CD8-positive, alpha-beta memory T cell (primary cell): Measurements from ENCODE around the gene DOCK9. TPM values are rescaled to one million over a fixed set of nuclear protein-coding genes. Genes with fewer than 3 reads are reported as not detected.

Experiments used
- CTCF ChIA-PET: fragments of 350-600 bp; sonication (Branson Sonifier 250); formaldehyde crosslinking; loops from one replicate; lab custom pipeline; 2021; ENCODE audit warnings: antibody characterized with exemption; lab: Charles Lee
- POLR2A ChIA-PET: fragments of 350-600 bp; sonication (Branson Sonifier 250); formaldehyde crosslinking; loops from one replicate; lab custom pipeline; 2021; ENCODE audit warnings: antibody characterized with exemption; lab: Charles Lee
- DNase-seq, 5 donors: peaks; one replicate each; pipeline versions ENCODE4 v3.0.0 to v3.0.0-alpha.2; 2020 to 2022; ENCODE audit warnings: mixed read lengths in 1 of 5
- H3K27ac ChIP-seq: one replicate; pipeline ENCODE4 v1.7.0; 2013; ENCODE audit warnings: low read depth, mild to moderate bottlenecking, low read length, moderate library complexity
- H3K27me3 ChIP-seq: 2 replicates; pipeline ENCODE4 v1.7.0; 2013; ENCODE audit warnings: low read length, mild to moderate bottlenecking; ENCODE audit not compliant: insufficient read depth, poor library complexity, severe bottlenecking
- H3K36me3 ChIP-seq: 2 replicates; pipeline ENCODE4 v1.7.0; 2013; ENCODE audit warnings: mild to moderate bottlenecking, low read length, moderate library complexity; ENCODE audit not compliant: insufficient read depth
- H3K4me1 ChIP-seq: 2 replicates; pipeline ENCODE4 v1.7.0; 2013; ENCODE audit warnings: mild to moderate bottlenecking, low read length, moderate library complexity; ENCODE audit not compliant: insufficient read depth
- H3K4me3 ChIP-seq: 2 replicates; pipeline ENCODE4 v1.7.0; 2013; ENCODE audit warnings: mild to moderate bottlenecking, low read length
- H3K9me3 ChIP-seq: 2 replicates; pipeline ENCODE4 v1.7.0; 2013; ENCODE audit warnings: mild to moderate bottlenecking, low read length
- H3K27ac Mint-ChIP-seq, 8 donors: one replicate each; pipeline ENCODE4 v1.8.0; 2020 to 2021; ENCODE audit warnings: mixed read lengths in 8 of 8, mild to moderate bottlenecking in 6 of 8, inconsistent platforms in 3 of 8, moderate library complexity in 3 of 8
- H3K27me3 Mint-ChIP-seq, 2 donors: one replicate each; pipeline ENCODE4 v1.8.0; 2020 to 2021; ENCODE audit warnings: mixed read lengths in 2 of 2, mild to moderate bottlenecking in 1 of 2, moderate library complexity in 1 of 2
- H3K36me3 Mint-ChIP-seq, 3 donors: one replicate each; pipeline ENCODE4 v1.8.0; 2020 to 2021; ENCODE audit warnings: mixed read lengths in 3 of 3, inconsistent platforms in 1 of 3, mild to moderate bottlenecking in 1 of 3
- H3K4me1 Mint-ChIP-seq, 3 donors: one replicate each; pipeline ENCODE4 v1.8.0; 2020 to 2021; ENCODE audit warnings: mixed read lengths in 3 of 3, inconsistent platforms in 1 of 3, mild to moderate bottlenecking in 1 of 3
- H3K4me3 Mint-ChIP-seq, 7 donors: one replicate each; pipeline ENCODE4 v1.8.0; 2020 to 2021; ENCODE audit warnings: mixed read lengths in 7 of 7, mild to moderate bottlenecking in 6 of 7, moderate library complexity in 4 of 7, inconsistent platforms in 2 of 7
- H3K9me3 Mint-ChIP-seq, 5 donors: one replicate each; pipeline ENCODE4 v1.8.0; 2020 to 2022; ENCODE audit warnings: mixed read lengths in 5 of 5, mild to moderate bottlenecking in 3 of 5, moderate library complexity in 2 of 5, inconsistent platforms in 1 of 5
- polyA plus RNA-seq: library from polyadenylated mRNA; unstranded; fragments of 300-500 nt; fragmentation: Illumina TruSeq; gene quantifications from one replicate; pipeline ENCODE4 v1.2.3, GENCODE V29; 2021
- total RNA-seq, 2 experiments: library from RNA; stranded (reverse); gene quantifications; one replicate each; pipeline ENCODE4 v1.2.3, GENCODE V29; 2021

The DOCK9 gene
- total and polyA plus RNA-seq, 3 experiments from 2014 or later, result 23.9 to 38.9 (median 35.4) TPM

GRCh38 chr13:98851276-98851675, 126.6 kb downstream of the DOCK9 start:
- CTCF ChIA-PET, result no interaction called here
- Histone ChIP-seq H3K4me1 (no peaks in the 10 kb centered on the region), H3K36me3 (peaks cover 37% of the 10 kb centered on the region), H3K4me3 (no peak overlapping the region), H3K27me3 (no peaks in the 10 kb centered on the region), H3K27ac (no peak overlapping the region), H3K9me3 (no peaks in the 10 kb centered on the region)
- peaks cover 0 to 1% (median 0%) of the 10 kb centered on the region in 3 donors for H3K4me1 Mint-ChIP-seq
- H3K27ac Mint-ChIP-seq, result no peak overlapping the region
- H3K27me3 Mint-ChIP-seq, result peaks cover 0 to 2% of the 10 kb centered on the region in 2 donors
- no peak overlapping the region for H3K4me3 Mint-ChIP-seq
- POLR2A ChIA-PET, result no interaction called here
- peaks cover 8 to 80% (median 29%) of the 10 kb centered on the region in 3 donors for H3K36me3 Mint-ChIP-seq
- DNase-seq, result no peak
- no peaks in the 10 kb centered on the region for H3K9me3 Mint-ChIP-seq

- no peak for DNase-seq
- Histone ChIP-seq H3K27ac (no peak overlapping the region), H3K4me3 (no peak overlapping the region), H3K27me3 (no peaks in the 10 kb centered on the region), H3K9me3 (no peaks in the 10 kb centered on the region), H3K4me1 (no peaks in the 10 kb centered on the region), H3K36me3 (peaks cover 40% of the 10 kb centered on the region)
- peaks cover 7 to 78% (median 36%) of the 10 kb centered on the region in 3 donors for H3K36me3 Mint-ChIP-seq
- H3K4me1 Mint-ChIP-seq, result peaks cover 0 to 1% (median 0%) of the 10 kb centered on the region in 3 donors
- ChIA-PET POLR2A (no interaction called here), CTCF (no interaction called here)
- no peak overlapping the region for H3K27ac Mint-ChIP-seq
- H3K4me3 Mint-ChIP-seq, result no peak overlapping the region
- no peaks in the 10 kb centered on the region for H3K9me3 Mint-ChIP-seq
- peaks cover 0 to 2% of the 10 kb centered on the region in 2 donors for H3K27me3 Mint-ChIP-seq
Measured at GRCh38 chr13:98848746-98849145, 129.1 kb downstream of the DOCK9 start.

GRCh38 chr13:98847780-98848179, 130.1 kb downstream of the DOCK9 start:
- H3K4me3 ChIP-seq, result no peak overlapping the region
- no peak for DNase-seq
- Mint-ChIP-seq H3K27ac (peak overlapping the region in 2 of 8 donors; percentile 10 to 17), H3K4me3 (no peak overlapping the region), H3K27me3 (peaks cover 0 to 2% of the 10 kb centered on the region in 2 donors), H3K9me3 (no peaks in the 10 kb centered on the region), H3K36me3 (peaks cover 7 to 78% (median 42%) of the 10 kb centered on the region in 3 donors), H3K4me1 (peaks cover 0 to 1% (median 0%) of the 10 kb centered on the region in 3 donors)
- peaks cover 31% of the 10 kb centered on the region for H3K36me3 ChIP-seq
- no peak overlapping the region for H3K27ac ChIP-seq
- ChIA-PET POLR2A (no interaction called here), CTCF (no interaction called here)
- H3K4me1 ChIP-seq, result no peaks in the 10 kb centered on the region
- no peaks in the 10 kb centered on the region for H3K27me3 ChIP-seq
- no peaks in the 10 kb centered on the region for H3K9me3 ChIP-seq

- no peaks in the 10 kb centered on the region for H3K9me3 Mint-ChIP-seq
- no peak for DNase-seq
- Histone ChIP-seq H3K4me3 (no peak overlapping the region), H3K27ac (no peak overlapping the region), H3K9me3 (no peaks in the 10 kb centered on the region), H3K27me3 (no peaks in the 10 kb centered on the region), H3K36me3 (peaks cover 29% of the 10 kb centered on the region), H3K4me1 (no peaks in the 10 kb centered on the region)
- H3K27ac Mint-ChIP-seq, result peak overlapping the region in 1 of 8 donors; percentile 42
- peaks cover 0 to 2% of the 10 kb centered on the region in 2 donors for H3K27me3 Mint-ChIP-seq
- no peak overlapping the region for H3K4me3 Mint-ChIP-seq
- ChIA-PET POLR2A (no interaction called here), CTCF (no interaction called here)
- peaks cover 7 to 77% (median 44%) of the 10 kb centered on the region in 3 donors for H3K36me3 Mint-ChIP-seq
- peaks cover 0 to 1% (median 0%) of the 10 kb centered on the region in 3 donors for H3K4me1 Mint-ChIP-seq
Measured at GRCh38 chr13:98846986-98847385, 130.9 kb downstream of the DOCK9 start.

GRCh38 chr13:98846521-98846920, 131.3 kb downstream of the DOCK9 start:
- no peaks in the 10 kb centered on the region for H3K9me3 ChIP-seq
- no peak overlapping the region for H3K27ac ChIP-seq
- Mint-ChIP-seq H3K4me1 (peaks cover 0 to 1% (median 0%) of the 10 kb centered on the region in 3 donors), H3K4me3 (no peak overlapping the region), H3K27me3 (peaks cover 0 to 2% of the 10 kb centered on the region in 2 donors), H3K36me3 (peaks cover 7 to 75% (median 42%) of the 10 kb centered on the region in 3 donors), H3K9me3 (no peaks in the 10 kb centered on the region), H3K27ac (peak overlapping the region in 3 of 8 donors; percentile 42 to 83 (median 61))
- CTCF ChIA-PET, result no interaction called here
- no peak overlapping the region for H3K4me3 ChIP-seq
- no peaks in the 10 kb centered on the region for H3K4me1 ChIP-seq
- POLR2A ChIA-PET, result no interaction called here
- H3K27me3 ChIP-seq, result no peaks in the 10 kb centered on the region
- H3K36me3 ChIP-seq, result peaks cover 29% of the 10 kb centered on the region
- no peak for DNase-seq

GRCh38 chr13:98845742-98846141, 132.1 kb downstream of the DOCK9 start:
- Mint-ChIP-seq H3K36me3 (peaks cover 7 to 71% (median 38%) of the 10 kb centered on the region in 3 donors), H3K4me3 (no peak overlapping the region), H3K27ac (no peak overlapping the region), H3K27me3 (no peaks in the 10 kb centered on the region), H3K4me1 (no peaks in the 10 kb centered on the region), H3K9me3 (no peaks in the 10 kb centered on the region)
- H3K4me3 ChIP-seq, result no peak overlapping the region
- no peaks in the 10 kb centered on the region for H3K27me3 ChIP-seq
- H3K36me3 ChIP-seq, result peaks cover 29% of the 10 kb centered on the region
- H3K4me1 ChIP-seq, result no peaks in the 10 kb centered on the region
- ChIA-PET POLR2A (no interaction called here), CTCF (no interaction called here)
- DNase-seq, result no peak
- H3K27ac ChIP-seq, result no peak overlapping the region
- no peaks in the 10 kb centered on the region for H3K9me3 ChIP-seq

- H3K27me3 ChIP-seq, result no peaks in the 10 kb centered on the region
- DNase-seq, result no peak
- POLR2A ChIA-PET, result no interaction called here
- Mint-ChIP-seq H3K4me1 (no peaks in the 10 kb centered on the region), H3K9me3 (no peaks in the 10 kb centered on the region), H3K27ac (no peak overlapping the region), H3K36me3 (peaks cover 7 to 70% (median 36%) of the 10 kb centered on the region in 3 donors), H3K27me3 (no peaks in the 10 kb centered on the region), H3K4me3 (no peak overlapping the region)
- H3K4me3 ChIP-seq, result no peak overlapping the region
- peaks cover 24% of the 10 kb centered on the region for H3K36me3 ChIP-seq
- no peak overlapping the region for H3K27ac ChIP-seq
- no peaks in the 10 kb centered on the region for H3K9me3 ChIP-seq
- CTCF ChIA-PET, result no interaction called here
- H3K4me1 ChIP-seq, result no peaks in the 10 kb centered on the region
Measured at GRCh38 chr13:98844021-98844420, 133.8 kb downstream of the DOCK9 start.

GRCh38 chr13:98843482-98843877, 134.4 kb downstream of the DOCK9 start:
- Mint-ChIP-seq H3K36me3 (peaks cover 7 to 73% (median 36%) of the 10 kb centered on the region in 3 donors), H3K9me3 (no peaks in the 10 kb centered on the region), H3K27me3 (no peaks in the 10 kb centered on the region), H3K4me1 (no peaks in the 10 kb centered on the region), H3K27ac (peak overlapping the region in 2 of 8 donors; percentile 3 to 69), H3K4me3 (no peak overlapping the region)
- DNase-seq, result no peak
- Histone ChIP-seq H3K27me3 (no peaks in the 10 kb centered on the region), H3K27ac (no peak overlapping the region), H3K4me1 (no peaks in the 10 kb centered on the region), H3K4me3 (no peak overlapping the region), H3K9me3 (no peaks in the 10 kb centered on the region), H3K36me3 (peaks cover 23% of the 10 kb centered on the region)
- POLR2A ChIA-PET, result no interaction called here
- CTCF ChIA-PET, result interaction anchor here (1.1 to 1.5 kb wide), 3 partner anchors 12 to 53 kb away, joined by 3 to 6 read pairs (median 4); no protein-coding TSS in a partner anchor
